GM23338 (cell line): ENCODE results near the gene CYTIP. TPM values are rescaled to one million over a fixed set of nuclear protein-coding genes. Genes with fewer than 3 reads are reported as not detected.

Experiments used
- ATAC-seq: fragments of 200-7000 bp; cut with Tn5 transposase; 3 replicates; pipeline ENCODE4 v1.9.1; 2020
- DNase-seq: peaks from one replicate; pipeline ENCODE4 v3.0.0-alpha.2; 2015; ENCODE audit warnings: low spot score
- H2AFZ ChIP-seq: fragments of 200-600 bp; sonication (generic); 2 replicates; pipeline ENCODE4 v1.8.0; 2016; ENCODE audit warnings: antibody characterized with exemption, mild to moderate bottlenecking, moderate library complexity
- H3F3A ChIP-seq: fragments of 200-600 bp; sonication (generic); replicated peaks from 2 replicates; pipeline ENCODE4 v1.8.0; 2017; ENCODE audit warnings: antibody characterized with exemption, mixed run types, low read depth
- H3K27ac ChIP-seq: fragments of 200-600 bp; sonication (generic); 2 replicates; pipeline ENCODE4 v1.6.1; 2016; ENCODE audit warnings: low read depth
- H3K27me3 ChIP-seq: fragments of 200-600 bp; sonication (generic); 2 replicates; pipeline ENCODE4 v1.8.0; 2016; ENCODE audit warnings: mild to moderate bottlenecking, mixed run types, moderate library complexity; ENCODE audit not compliant: insufficient read depth
- H3K36me3 ChIP-seq: fragments of 200-600 bp; sonication (generic); 2 replicates; pipeline ENCODE4 v1.8.0; 2016; ENCODE audit warnings: mild to moderate bottlenecking; ENCODE audit not compliant: insufficient read depth
- H3K4me1 ChIP-seq: fragments of 200-600 bp; sonication (generic); 2 replicates; pipeline ENCODE4 v1.8.0; 2016; ENCODE audit warnings: mild to moderate bottlenecking, moderate library complexity; ENCODE audit not compliant: insufficient read depth
- H3K4me2 ChIP-seq: fragments of 200-600 bp; sonication (generic); 2 replicates; pipeline ENCODE4 v1.7.1; 2017; ENCODE audit warnings: mixed run types
- H3K4me3 ChIP-seq: fragments of 200-600 bp; sonication (generic); 2 replicates; pipeline ENCODE4 v1.6.1; 2016; ENCODE audit warnings: mixed run types
- H3K79me2 ChIP-seq: fragments of 200-600 bp; sonication (generic); replicated peaks from 2 replicates; pipeline ENCODE4 v1.8.0; 2017; ENCODE audit warnings: mild to moderate bottlenecking; ENCODE audit not compliant: insufficient read depth
- H3K9me2 ChIP-seq: fragments of 200-600 bp; sonication (generic); 2 replicates; pipeline ENCODE4 v1.8.0; 2017; ENCODE audit not compliant: insufficient read depth
- H4K20me1 ChIP-seq: fragments of 200-600 bp; sonication (generic); replicated peaks from 2 replicates; pipeline ENCODE4 v1.8.0; 2017; ENCODE audit warnings: mild to moderate bottlenecking; ENCODE audit not compliant: insufficient read depth
- H3K27ac Mint-ChIP-seq: 2 replicates; pipeline ENCODE4 v1.8.0; 2020; ENCODE audit warnings: inconsistent platforms, mild to moderate bottlenecking, moderate library complexity, mixed read lengths
- H3K27me3 Mint-ChIP-seq: 3 replicates; pipeline ENCODE4 v1.8.0; 2022; ENCODE audit warnings: low read depth, mild to moderate bottlenecking, moderate library complexity, mixed read lengths, inconsistent platforms; ENCODE audit not compliant: insufficient read depth, poor library complexity
- H3K36me3 Mint-ChIP-seq: 3 replicates; pipeline ENCODE4 v1.8.0; 2021; ENCODE audit warnings: low read depth, mild to moderate bottlenecking, inconsistent platforms, moderate library complexity, mixed read lengths
- H3K4me1 Mint-ChIP-seq: 3 replicates; pipeline ENCODE4 v1.8.0; 2020; ENCODE audit warnings: mild to moderate bottlenecking, inconsistent platforms, mixed read lengths
- H3K4me3 Mint-ChIP-seq: 3 replicates; pipeline ENCODE4 v1.8.0; 2021; ENCODE audit warnings: moderate library complexity, mild to moderate bottlenecking, inconsistent platforms, mixed read lengths
- H3K9me3 Mint-ChIP-seq: 3 replicates; pipeline ENCODE4 v1.8.0; 2020; ENCODE audit warnings: moderate library complexity, mild to moderate bottlenecking, inconsistent platforms, mixed read lengths
- CREB1 ChIP-seq: fragments of 250-450 bp; sonication (Bioruptor Pico); IDR thresholded peaks from 2 replicates; pipeline ENCODE4 v1.5.0; 2020; ENCODE audit warnings: low read depth, mild to moderate bottlenecking, moderate library complexity
- CTCF ChIP-seq, 2 experiments: fragments of 200-600 bp in 1 of 2; sonication (generic) in 1 of 2; conservative IDR thresholded peaks; 2 replicates each; pipeline versions ENCODE4 v1.5.1 to v1.6.1; 2016 to 2017; ENCODE audit warnings: antibody characterized with exemption in 2 of 2, low read depth in 2 of 2, mild to moderate bottlenecking in 2 of 2, moderate library complexity in 1 of 2
- EZH2 ChIP-seq: fragments of 200-600 bp; sonication (generic); IDR thresholded peaks from one replicate; pipeline ENCODE4 v1.8.0; 2017; ENCODE audit warnings: antibody characterized with exemption, mild to moderate bottlenecking, low read depth; ENCODE audit not compliant: unreplicated experiment
- EZH2phosphoT487 ChIP-seq: fragments of 200-600 bp; sonication (generic); IDR thresholded peaks from one replicate; pipeline ENCODE4 v1.8.1; 2018; ENCODE audit warnings: antibody characterized with exemption; ENCODE audit not compliant: unreplicated experiment
- JUNB ChIP-seq: IDR thresholded peaks from one replicate; pipeline ENCODE4 v1.6.1; 2016; ENCODE audit warnings: antibody characterized with exemption; ENCODE audit not compliant: unreplicated experiment
- NANOG ChIP-seq: IDR thresholded peaks from 2 replicates; pipeline ENCODE4 v1.6.1; 2016; ENCODE audit warnings: antibody characterized with exemption, borderline replicate concordance
- STAT1 ChIP-seq: IDR thresholded peaks from one replicate; pipeline ENCODE4 v1.6.1; 2016; ENCODE audit warnings: antibody characterized with exemption; ENCODE audit not compliant: unreplicated experiment
- ZNF114 ChIP-seq: fragments of 250-450 bp; sonication (Bioruptor Pico); IDR thresholded peaks from 2 replicates; pipeline ENCODE4 v1.5.0; 2020; ENCODE audit warnings: mild to moderate bottlenecking, moderate library complexity
- ZNF331 ChIP-seq: fragments of 250-450 bp; sonication (Bioruptor Pico); IDR thresholded peaks from 2 replicates; pipeline ENCODE4 v1.5.0; 2020; ENCODE audit warnings: low read depth, mild to moderate bottlenecking, moderate library complexity
- ZNF462 ChIP-seq: fragments of 250-450 bp; sonication (Bioruptor Pico); IDR thresholded peaks from 2 replicates; pipeline ENCODE4 v1.5.0; 2020; ENCODE audit warnings: mild to moderate bottlenecking, moderate library complexity
- polyA plus RNA-seq: library from polyadenylated mRNA; unstranded; fragments of >200 nt; fragmentation: Nextera tagmentation; extraction: Ambion mirVana; gene quantifications from 2 replicates; pipeline ENCODE4 v1.2.1, GENCODE V29; 2016
- total RNA-seq: library from RNA; depleted of rRNA; stranded (reverse); fragments of >200 nt; shearing (Covaris generic); gene quantifications from 2 replicates; pipeline ENCODE4 v1.2.3, GENCODE V29; 2014
- TF ChIP-seq, protein P1 (sequence below): IDR thresholded peaks from one replicate; pipeline ENCODE4 v1.6.1; 2018; ENCODE audit warnings: antibody characterized with exemption; ENCODE audit not compliant: unreplicated experiment

Gene CYTIP
- total and polyA plus RNA-seq, 2 experiments from 2014 or later = not detected

DNA sequence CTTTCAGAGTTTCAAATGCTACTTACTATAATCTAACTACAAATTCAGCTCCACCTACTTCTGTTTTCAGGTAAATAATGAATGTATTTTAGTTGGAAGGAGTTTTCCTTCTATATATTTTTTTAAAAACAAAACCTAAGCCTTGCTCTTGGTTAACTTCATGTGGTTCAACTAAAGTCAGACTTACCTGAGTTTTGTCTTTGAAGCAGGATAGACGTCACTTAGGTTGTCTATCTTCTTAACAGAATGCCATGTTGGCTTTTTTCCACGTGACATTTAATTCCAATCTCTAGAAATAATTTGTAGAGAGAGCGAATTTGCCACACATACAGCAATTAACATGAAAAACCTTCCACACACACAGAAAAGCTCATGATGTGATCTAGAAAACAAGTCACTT, 43.9 kb upstream of the CYTIP start:
- TF ChIP-seq CTCF (conservative IDR thresholded peaks at IDR 0.05; ENCODE audit: low read depth in 2 of 2) (no peak), CREB1 (CRISPR knock-in tag) (no peak), STAT1 (no peak), EZH2 (no peak), EZH2phosphoT487 (no peak), JUNB (no peak), NANOG (no peak), ZNF462 (CRISPR knock-in tag) (no peak), ZNF114 (CRISPR knock-in tag) (no peak), ZNF331 (CRISPR knock-in tag) (no peak)
- TF ChIP-seq, protein P1, sequence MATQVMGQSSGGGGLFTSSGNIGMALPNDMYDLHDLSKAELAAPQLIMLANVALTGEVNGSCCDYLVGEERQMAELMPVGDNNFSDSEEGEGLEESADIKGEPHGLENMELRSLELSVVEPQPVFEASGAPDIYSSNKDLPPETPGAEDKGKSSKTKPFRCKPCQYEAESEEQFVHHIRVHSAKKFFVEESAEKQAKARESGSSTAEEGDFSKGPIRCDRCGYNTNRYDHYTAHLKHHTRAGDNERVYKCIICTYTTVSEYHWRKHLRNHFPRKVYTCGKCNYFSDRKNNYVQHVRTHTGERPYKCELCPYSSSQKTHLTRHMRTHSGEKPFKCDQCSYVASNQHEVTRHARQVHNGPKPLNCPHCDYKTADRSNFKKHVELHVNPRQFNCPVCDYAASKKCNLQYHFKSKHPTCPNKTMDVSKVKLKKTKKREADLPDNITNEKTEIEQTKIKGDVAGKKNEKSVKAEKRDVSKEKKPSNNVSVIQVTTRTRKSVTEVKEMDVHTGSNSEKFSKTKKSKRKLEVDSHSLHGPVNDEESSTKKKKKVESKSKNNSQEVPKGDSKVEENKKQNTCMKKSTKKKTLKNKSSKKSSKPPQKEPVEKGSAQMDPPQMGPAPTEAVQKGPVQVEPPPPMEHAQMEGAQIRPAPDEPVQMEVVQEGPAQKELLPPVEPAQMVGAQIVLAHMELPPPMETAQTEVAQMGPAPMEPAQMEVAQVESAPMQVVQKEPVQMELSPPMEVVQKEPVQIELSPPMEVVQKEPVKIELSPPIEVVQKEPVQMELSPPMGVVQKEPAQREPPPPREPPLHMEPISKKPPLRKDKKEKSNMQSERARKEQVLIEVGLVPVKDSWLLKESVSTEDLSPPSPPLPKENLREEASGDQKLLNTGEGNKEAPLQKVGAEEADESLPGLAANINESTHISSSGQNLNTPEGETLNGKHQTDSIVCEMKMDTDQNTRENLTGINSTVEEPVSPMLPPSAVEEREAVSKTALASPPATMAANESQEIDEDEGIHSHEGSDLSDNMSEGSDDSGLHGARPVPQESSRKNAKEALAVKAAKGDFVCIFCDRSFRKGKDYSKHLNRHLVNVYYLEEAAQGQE = no peak
- Mint-ChIP-seq H3K4me3 (no peak overlapping the region), H3K9me3 (no peaks in the 10 kb centered on the region), H3K4me1 (peaks cover 5% of the 10 kb centered on the region; the same call in 2 of the 3 replicates), H3K27ac (no peak overlapping the region), H3K27me3 (peaks cover 2% of the 10 kb centered on the region), H3K36me3 (no peaks in the 10 kb centered on the region)
- no peak for DNase-seq
- Histone ChIP-seq H3K79me2 (no peaks in the 10 kb centered on the region), H3K4me1 (no peaks in the 10 kb centered on the region), H3K36me3 (no peaks in the 10 kb centered on the region), H3K27ac (no peak overlapping the region), H3K27me3 (no peaks in the 10 kb centered on the region), H3K9me2 (no peaks in the 10 kb centered on the region), H4K20me1 (no peaks in the 10 kb centered on the region), H3K4me3 (no peak overlapping the region), H3K4me2 (no peak overlapping the region), H3F3A (no peaks in the 10 kb centered on the region), H2AFZ (no peak overlapping the region)
- ATAC-seq = no peak
